Osteoblast (primary cell): Measurements from ENCODE around the gene TDRD10. TPM values are rescaled to one million over a fixed set of nuclear protein-coding genes. Genes with fewer than 3 reads are reported as not detected.

Experiments
- DNase-seq: peaks from one replicate; pipeline ENCODE4 v3.0.0; 2011; ENCODE audit warnings: low spot score, mixed read lengths; ENCODE audit not compliant: insufficient read length; ENCODE audit errors: missing footprints
- H2AFZ ChIP-seq: 2 replicates; pipeline ENCODE4 v1.6.0; 2011; ENCODE audit warnings: mild to moderate bottlenecking, low read length
- H3K27ac ChIP-seq: 2 replicates; pipeline ENCODE4 v1.5.1; 2011; ENCODE audit warnings: mild to moderate bottlenecking, low read depth, low read length, moderate library complexity
- H3K27me3 ChIP-seq: 2 replicates; pipeline ENCODE4 v1.6.0; 2012; ENCODE audit warnings: mild to moderate bottlenecking, control low read depth, inconsistent platforms, low read length, moderate library complexity; ENCODE audit not compliant: insufficient read depth
- H3K36me3 ChIP-seq: 2 replicates; pipeline ENCODE4 v1.5.1; 2011; ENCODE audit warnings: mild to moderate bottlenecking, low read length, control low read depth, moderate library complexity; ENCODE audit not compliant: insufficient read depth
- H3K4me1 ChIP-seq: 2 replicates; pipeline ENCODE4 v1.5.1; 2011; ENCODE audit warnings: mild to moderate bottlenecking, low read length, control low read depth, moderate library complexity; ENCODE audit not compliant: insufficient read depth
- H3K4me2 ChIP-seq: 2 replicates; pipeline ENCODE4 v1.6.0; 2011; ENCODE audit warnings: mild to moderate bottlenecking, low read length; ENCODE audit not compliant: insufficient read depth
- H3K4me3 ChIP-seq: fragments of 200-600 bp; sonication (generic); 3 replicates; pipeline ENCODE4 v1.5.1; 2012; ENCODE audit warnings: mild to moderate bottlenecking, low read length, inconsistent platforms; ENCODE audit not compliant: insufficient read depth
- H3K79me2 ChIP-seq: 2 replicates; pipeline ENCODE4 v1.6.0; 2012; ENCODE audit warnings: mild to moderate bottlenecking, low read length, control low read depth, inconsistent platforms; ENCODE audit not compliant: insufficient read depth
- H3K9me3 ChIP-seq: 2 replicates; pipeline ENCODE4 v1.5.1; 2011; ENCODE audit warnings: low read depth, low read length, control low read depth
- H4K20me1 ChIP-seq: 2 replicates; pipeline ENCODE4 v1.6.0; 2012; ENCODE audit warnings: mild to moderate bottlenecking, low read length, control low read depth; ENCODE audit not compliant: insufficient read depth
- total RNA-seq: library from RNA; depleted of rRNA; stranded (reverse); fragments of >200 nt; gene quantifications from 2 replicates; pipeline ENCODE4 v1.2.3, GENCODE V29; 2012
- TF ChIP-seq, protein P1 (sequence below): IDR thresholded peaks from 2 replicates; pipeline ENCODE4 v1.5.1; 2011; ENCODE audit warnings: mild to moderate bottlenecking, low read depth, low read length, moderate library complexity; ENCODE audit errors: extremely low read depth

The TDRD10 gene
- total RNA-seq, 1 donor = not detected

DNA sequence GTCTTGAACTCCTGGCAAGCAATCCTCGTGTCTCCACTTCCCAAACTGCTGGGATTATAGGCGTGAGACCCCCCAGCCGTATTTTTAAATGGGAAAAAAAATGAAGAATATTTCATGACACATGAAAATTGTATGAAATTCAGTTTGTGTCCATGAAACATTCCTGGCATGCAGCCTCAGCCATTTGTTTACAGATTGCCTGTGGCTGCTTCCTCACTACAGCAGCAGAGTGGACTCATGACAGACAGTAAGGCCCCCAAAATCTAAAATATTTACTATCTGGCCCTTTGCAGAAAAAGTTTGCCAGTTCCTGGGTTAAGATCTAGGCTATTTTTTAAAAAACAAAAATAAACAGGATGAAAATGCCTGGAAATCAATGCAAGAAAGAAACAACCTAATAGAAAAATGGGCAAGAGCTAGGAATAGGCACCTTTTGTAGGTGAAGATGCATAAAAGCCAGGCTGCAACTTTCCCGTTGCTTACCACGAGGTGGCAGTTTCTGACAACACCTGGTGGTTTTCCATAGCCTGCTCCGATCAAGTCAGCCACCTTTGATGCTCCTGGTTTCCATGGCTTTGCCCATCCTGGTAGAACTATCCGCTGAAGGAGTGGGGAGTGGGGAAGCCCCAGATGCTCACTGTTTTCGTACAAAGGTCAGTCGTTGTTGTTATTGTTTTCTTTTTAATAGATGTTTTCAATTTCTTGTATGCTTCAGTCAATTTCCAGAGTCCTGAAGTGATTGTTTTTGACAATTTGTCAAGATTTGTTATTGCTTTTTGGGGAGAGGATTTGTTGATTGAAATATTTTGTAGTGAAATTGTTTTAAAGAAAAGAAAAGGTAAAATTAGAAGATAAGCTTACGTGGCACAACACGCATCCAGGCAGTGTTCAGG lies 32.2 kb downstream of the TDRD10 start:
- TF ChIP-seq, protein P1, sequence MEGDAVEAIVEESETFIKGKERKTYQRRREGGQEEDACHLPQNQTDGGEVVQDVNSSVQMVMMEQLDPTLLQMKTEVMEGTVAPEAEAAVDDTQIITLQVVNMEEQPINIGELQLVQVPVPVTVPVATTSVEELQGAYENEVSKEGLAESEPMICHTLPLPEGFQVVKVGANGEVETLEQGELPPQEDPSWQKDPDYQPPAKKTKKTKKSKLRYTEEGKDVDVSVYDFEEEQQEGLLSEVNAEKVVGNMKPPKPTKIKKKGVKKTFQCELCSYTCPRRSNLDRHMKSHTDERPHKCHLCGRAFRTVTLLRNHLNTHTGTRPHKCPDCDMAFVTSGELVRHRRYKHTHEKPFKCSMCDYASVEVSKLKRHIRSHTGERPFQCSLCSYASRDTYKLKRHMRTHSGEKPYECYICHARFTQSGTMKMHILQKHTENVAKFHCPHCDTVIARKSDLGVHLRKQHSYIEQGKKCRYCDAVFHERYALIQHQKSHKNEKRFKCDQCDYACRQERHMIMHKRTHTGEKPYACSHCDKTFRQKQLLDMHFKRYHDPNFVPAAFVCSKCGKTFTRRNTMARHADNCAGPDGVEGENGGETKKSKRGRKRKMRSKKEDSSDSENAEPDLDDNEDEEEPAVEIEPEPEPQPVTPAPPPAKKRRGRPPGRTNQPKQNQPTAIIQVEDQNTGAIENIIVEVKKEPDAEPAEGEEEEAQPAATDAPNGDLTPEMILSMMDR = peak; percentile 31
- H4K20me1 ChIP-seq = no peaks in the 10 kb centered on the region
- H3K4me2 ChIP-seq = no peak overlapping the region
- H3K4me3 ChIP-seq = no peak overlapping the region
- no peaks in the 10 kb centered on the region for H3K79me2 ChIP-seq
- H3K27ac ChIP-seq = no peak overlapping the region
- H2AFZ ChIP-seq = no peak overlapping the region
- H3K27me3 ChIP-seq = peaks cover 25% of the 10 kb centered on the region
- H3K9me3 ChIP-seq = no peaks in the 10 kb centered on the region
- no peaks in the 10 kb centered on the region for H3K4me1 ChIP-seq
- H3K36me3 ChIP-seq = no peaks in the 10 kb centered on the region
- no peak for DNase-seq

GRCh38 chr1:154536570-154536969 lies 34.6 kb downstream of the TDRD10 start:
- Histone ChIP-seq H3K9me3 (no peaks in the 10 kb centered on the region), H2AFZ (no peak overlapping the region), H3K79me2 (no peaks in the 10 kb centered on the region), H3K27ac (no peak overlapping the region), H4K20me1 (no peaks in the 10 kb centered on the region), H3K4me3 (no peak overlapping the region), H3K4me2 (no peak overlapping the region), H3K27me3 (peaks cover 39% of the 10 kb centered on the region), H3K4me1 (no peaks in the 10 kb centered on the region), H3K36me3 (no peaks in the 10 kb centered on the region)
- TF ChIP-seq, protein P1 = no peak
- DNase-seq = no peak

DNA sequence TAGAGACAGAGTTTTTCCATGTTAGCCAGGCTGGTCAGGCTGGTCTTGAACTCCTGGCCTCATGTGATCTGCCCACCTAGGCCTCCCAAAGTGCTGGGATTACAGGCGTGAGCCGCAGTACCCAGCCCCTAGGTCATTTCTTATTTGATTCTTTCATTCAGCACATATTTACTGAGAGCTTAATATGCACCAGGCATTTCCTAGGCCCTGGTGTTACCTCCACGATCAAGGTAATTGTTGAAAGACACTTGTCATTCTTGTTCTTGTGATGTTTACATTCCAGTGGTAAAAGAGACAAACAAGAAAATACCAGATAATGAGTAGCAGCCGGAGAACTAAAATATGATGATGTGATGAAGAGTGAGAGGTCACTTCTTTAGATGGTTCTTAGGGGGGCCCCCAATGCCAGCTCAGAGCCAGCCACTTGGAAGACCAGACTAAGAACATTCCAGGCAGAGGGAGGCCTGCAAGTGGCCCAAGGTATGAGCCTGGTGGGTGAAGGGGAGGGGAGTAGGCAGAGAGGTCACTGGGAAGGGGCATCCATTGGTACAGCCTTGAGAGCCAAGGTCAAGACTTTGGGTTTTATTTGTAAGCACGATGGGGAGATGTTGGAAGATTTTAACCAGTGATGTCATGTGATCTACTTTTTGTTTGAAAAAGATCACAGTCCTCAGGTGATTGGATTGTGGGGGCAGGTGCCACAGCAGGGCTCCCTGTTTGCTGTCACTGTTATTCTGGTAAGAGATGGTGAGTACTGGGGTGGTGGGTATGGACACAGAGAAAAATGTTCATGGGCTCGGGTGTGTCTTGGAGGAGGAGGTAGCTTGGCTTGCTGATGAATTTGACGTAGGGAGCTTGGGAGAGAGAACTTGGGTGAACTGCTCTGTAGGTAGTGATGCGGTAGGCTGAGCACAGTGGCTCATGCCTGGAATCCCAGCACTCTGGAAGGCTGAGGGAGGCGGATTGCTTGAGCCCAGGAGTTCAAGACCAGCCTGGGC lies 37.8 kb downstream of the TDRD10 start:
- H3K79me2 ChIP-seq = no peaks in the 10 kb centered on the region
- H3K9me3 ChIP-seq = no peaks in the 10 kb centered on the region
- H3K4me3 ChIP-seq = no peak overlapping the region
- no peaks in the 10 kb centered on the region for H3K36me3 ChIP-seq
- no peak overlapping the region for H3K27ac ChIP-seq
- H3K4me1 ChIP-seq = no peaks in the 10 kb centered on the region
- peaks cover 44% of the 10 kb centered on the region for H3K27me3 ChIP-seq
- H3K4me2 ChIP-seq = no peak overlapping the region
- no peak overlapping the region for H2AFZ ChIP-seq
- H4K20me1 ChIP-seq = no peaks in the 10 kb centered on the region
- DNase-seq = no peak
- TF ChIP-seq, protein P1 = no peak
